Activated T-cell treated with anti-CD3 and anti-CD28 coated beads for 4 hours (primary cell): Measurements from ENCODE around the gene UBR1.
"Not testable (repeated sequence)": the region's sequence is repeated elsewhere in the genome, so short reads cannot be mapped to it uniquely, and the experiment has no call there.

Experiments used
- DNase-seq: peaks from one replicate; pipeline ENCODE4 v3.0.0-alpha.2; 2020

The UBR1 gene

GRCh38 chr15:42893911-42894310 is 211.9 kb downstream of the UBR1 start:
- DNase-seq, result not testable (repeated sequence)
